22Rv1 (cell line): ENCODE results near the gene PAMR1.

ENCODE experiments used
- H3K27ac ChIP-seq: fragments of 450-650 bp; 2 replicates; pipeline ENCODE4 v1.5.1; 2017
- CTCF ChIP-seq: fragments of 450-650 bp; IDR thresholded peaks from 2 replicates; pipeline ENCODE4 v1.5.1; 2017; ENCODE audit warnings: mild to moderate bottlenecking
- ZFX ChIP-seq: fragments of 450-650 bp; IDR thresholded peaks from 2 replicates; pipeline ENCODE4 v1.6.1; 2017; ENCODE audit warnings: antibody characterized with exemption, borderline replicate concordance

PAMR1 gene

DNA sequence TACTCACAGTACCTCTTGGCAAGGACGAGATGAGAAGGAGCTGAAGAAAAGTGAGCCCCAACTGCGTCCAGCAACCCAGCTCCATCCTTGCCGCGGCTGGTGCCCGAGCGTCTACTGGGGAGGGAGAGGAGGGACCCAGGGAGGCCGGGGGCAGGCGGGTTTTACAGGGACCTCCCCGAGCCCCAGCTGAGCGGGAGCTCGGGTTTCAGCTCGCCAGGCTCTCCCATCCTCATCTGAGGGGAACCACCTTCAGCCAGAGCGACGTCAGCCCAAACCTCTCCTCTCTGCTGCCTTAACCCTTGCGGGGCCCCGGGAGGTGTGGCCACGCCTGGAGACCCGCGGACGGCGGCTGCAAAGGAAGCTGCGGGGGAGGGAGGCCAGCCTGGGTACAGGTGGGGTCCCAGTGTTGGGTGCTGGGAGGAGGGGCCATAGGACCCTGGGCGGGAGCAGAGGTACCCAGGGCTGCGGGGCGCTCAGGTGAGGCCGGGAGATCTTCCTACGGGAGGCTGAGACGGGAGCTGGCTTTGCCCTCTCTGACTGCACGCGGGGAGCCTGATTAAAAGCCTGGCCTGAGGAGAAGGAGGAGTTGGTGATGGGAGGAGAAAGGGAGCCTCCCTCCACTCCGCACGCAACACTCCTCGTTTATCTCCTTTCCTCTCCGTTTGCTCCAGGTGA lies at the start of gene PAMR1:
TSS of gene PAMR1 (minus strand) at position 116 of the 675 bp plus-strand sequence. CDS start at position 85, 31 bp downstream.
- TF ChIP-seq CTCF (no peak), ZFX (no peak)

DNA sequence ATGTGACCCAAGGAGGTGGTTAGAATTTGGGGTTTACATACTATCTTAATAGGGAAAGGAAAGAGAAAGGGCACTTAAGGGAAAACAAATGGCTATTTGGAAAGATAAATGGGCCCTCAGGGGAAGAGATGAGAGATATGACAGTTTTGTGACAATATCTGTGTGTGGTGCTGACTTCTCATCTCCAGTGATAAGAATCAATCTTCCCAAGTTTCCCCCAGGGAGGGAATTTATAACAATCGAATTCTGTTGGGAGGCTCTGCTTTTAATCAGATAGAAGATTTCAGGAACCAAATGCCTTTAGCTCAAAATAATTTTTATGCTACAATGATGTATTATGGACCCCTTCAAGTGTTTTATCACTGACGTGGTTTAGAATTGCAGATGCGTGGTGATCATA lies 46.3 kb upstream of the PAMR1 start:
- no peak overlapping the region for H3K27ac ChIP-seq
- TF ChIP-seq ZFX (no peak), CTCF (no peak)

More for the DNA sequence above, at the start of gene PAMR1:
- H3K27ac ChIP-seq = no peak within 1 kb of the TSS

GRCh38 chr11:35567737-35568465 lies 42.5 kb upstream of the PAMR1 start:
- H3K27ac ChIP-seq = no peak overlapping the region
- TF ChIP-seq CTCF (no peak), ZFX (no peak)

DNA sequence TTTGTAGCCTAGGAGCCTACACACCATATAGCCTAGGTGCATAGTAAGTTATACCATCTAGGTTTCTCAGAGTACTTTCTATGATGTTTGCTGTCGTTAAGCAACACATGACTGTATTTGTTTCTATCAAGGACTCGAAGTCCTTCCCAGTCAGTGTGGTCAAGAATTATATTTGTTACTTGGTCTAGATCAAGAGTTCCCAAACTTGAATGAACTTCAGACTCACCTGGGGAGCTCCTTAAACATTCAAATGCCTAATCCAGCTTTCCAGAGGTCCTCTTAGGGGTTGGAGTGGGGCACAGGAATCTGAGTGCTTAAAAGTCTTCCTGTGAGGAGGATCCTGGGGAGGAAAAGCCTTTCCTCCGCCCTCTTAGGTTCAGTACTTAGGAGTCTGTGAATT lies 41.5 kb upstream of the PAMR1 start:
- H3K27ac ChIP-seq = no peak overlapping the region
- no peak for TF ChIP-seq ZFX
- no peak for TF ChIP-seq CTCF

- H3K27ac ChIP-seq = no peak overlapping the region
- TF ChIP-seq ZFX (no peak), CTCF (no peak)
Observed at GRCh38 chr11:35566181-35566580, 40.8 kb upstream of the PAMR1 start.

DNA sequence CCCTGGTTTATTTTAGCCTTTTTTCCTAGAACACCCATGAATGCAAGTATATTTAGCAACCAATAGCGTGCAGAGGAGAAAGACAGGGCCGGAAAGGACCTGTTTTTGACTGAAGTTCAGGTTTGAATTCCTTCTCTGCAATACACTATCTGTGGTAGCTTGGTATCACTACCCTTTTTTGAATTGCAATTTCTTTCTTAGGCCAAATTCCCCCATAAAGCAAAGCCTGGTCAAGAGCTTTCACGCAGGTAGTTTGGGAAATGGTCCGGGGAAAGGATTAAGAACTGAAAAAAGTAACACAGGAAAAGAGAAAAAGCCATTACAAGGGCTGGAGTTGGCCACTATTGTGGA lies 38.8 kb upstream of the PAMR1 start:
- no peak for TF ChIP-seq ZFX
- TF ChIP-seq CTCF = no peak
- no peak overlapping the region for H3K27ac ChIP-seq
